GM18517 (cell line): ENCODE measurements around the gene ECM1.

ENCODE experiments used
- ATAC-seq: cut with Tn5 transposase; IDR thresholded peaks from one replicate; pipeline ENCODE4 v1.9.1; 2021; ENCODE audit warnings: mild to moderate bottlenecking, moderate library complexity; ENCODE audit not compliant: unreplicated experiment

ECM1 gene

GRCh38 chr1:150511985-150512660, 4.2 kb downstream of the ECM1 start:
- no peak for ATAC-seq

GRCh38 chr1:150512846-150513245, 4.9 kb downstream of the ECM1 start:
- ATAC-seq = no peak

GRCh38 chr1:150513351-150513791, 5.5 kb downstream of the ECM1 start:
- no peak for ATAC-seq

GRCh38 chr1:150514260-150514659, 6.4 kb downstream of the ECM1 start:
- no peak for ATAC-seq

GRCh38 chr1:150514913-150515327, 7.0 kb downstream of the ECM1 start:
- no peak for ATAC-seq

- ATAC-seq = peak; percentile 94
Measured at GRCh38 chr1:150515328-150516049, 7.6 kb downstream of the ECM1 start, which contains the start of gene FALEC. Gene FALEC, plus strand, starts transcription at chr1:150515752.

- no peak for ATAC-seq
Measured at GRCh38 chr1:150516050-150516591, 8.2 kb downstream of the ECM1 start.

GRCh38 chr1:150516616-150517015, 8.7 kb downstream of the ECM1 start:
- no peak for ATAC-seq

- ATAC-seq = no peak
Measured at GRCh38 chr1:150521196-150521968, 13.5 kb downstream of the ECM1 start.

GRCh38 chr1:150525348-150525747, 17.4 kb downstream of the ECM1 start:
- ATAC-seq = no peak

GRCh38 chr1:150528196-150528595, 20.3 kb downstream of the ECM1 start:
- ATAC-seq = no peak

- ATAC-seq = no peak
Measured at GRCh38 chr1:150529017-150529416, 21.1 kb downstream of the ECM1 start.

GRCh38 chr1:150530491-150531159, 22.7 kb downstream of the ECM1 start:
- no peak for ATAC-seq

GRCh38 chr1:150532860-150533259, 25.0 kb downstream of the ECM1 start:
- no peak for ATAC-seq

GRCh38 chr1:150534002-150534401, 26.1 kb downstream of the ECM1 start:
- no peak for ATAC-seq

GRCh38 chr1:150535511-150536287, 27.8 kb downstream of the ECM1 start:
- ATAC-seq = no peak

- no peak for ATAC-seq
Measured at GRCh38 chr1:150536836-150537731, 29.2 kb downstream of the ECM1 start.

GRCh38 chr1:150537732-150538684, 30.1 kb downstream of the ECM1 start:
- no peak for ATAC-seq
